Measurements from ENCODE around the gene MYO5C.

DNA sequence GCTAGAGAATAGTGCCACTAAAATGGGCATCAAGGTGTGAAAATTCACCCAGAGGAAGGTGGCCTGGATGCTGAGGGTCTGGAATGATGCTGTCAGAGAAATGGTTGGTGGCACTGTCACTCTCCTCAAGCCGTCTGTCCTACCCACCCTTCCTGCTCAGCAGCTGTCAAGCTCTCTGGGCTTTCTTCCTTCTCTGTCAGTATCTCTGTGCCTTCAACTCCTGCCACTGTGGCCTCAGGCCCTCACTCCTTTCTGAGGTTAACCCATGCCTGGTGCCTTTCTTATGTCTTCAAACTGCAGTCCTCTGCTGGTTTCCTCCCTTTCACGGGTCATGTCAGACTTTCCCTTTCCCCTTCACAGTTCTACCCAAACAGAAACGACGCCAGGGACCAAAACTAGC is 4.4 kb downstream of the MYO5C start:
- TF ChIP-seq, protein P1, sequence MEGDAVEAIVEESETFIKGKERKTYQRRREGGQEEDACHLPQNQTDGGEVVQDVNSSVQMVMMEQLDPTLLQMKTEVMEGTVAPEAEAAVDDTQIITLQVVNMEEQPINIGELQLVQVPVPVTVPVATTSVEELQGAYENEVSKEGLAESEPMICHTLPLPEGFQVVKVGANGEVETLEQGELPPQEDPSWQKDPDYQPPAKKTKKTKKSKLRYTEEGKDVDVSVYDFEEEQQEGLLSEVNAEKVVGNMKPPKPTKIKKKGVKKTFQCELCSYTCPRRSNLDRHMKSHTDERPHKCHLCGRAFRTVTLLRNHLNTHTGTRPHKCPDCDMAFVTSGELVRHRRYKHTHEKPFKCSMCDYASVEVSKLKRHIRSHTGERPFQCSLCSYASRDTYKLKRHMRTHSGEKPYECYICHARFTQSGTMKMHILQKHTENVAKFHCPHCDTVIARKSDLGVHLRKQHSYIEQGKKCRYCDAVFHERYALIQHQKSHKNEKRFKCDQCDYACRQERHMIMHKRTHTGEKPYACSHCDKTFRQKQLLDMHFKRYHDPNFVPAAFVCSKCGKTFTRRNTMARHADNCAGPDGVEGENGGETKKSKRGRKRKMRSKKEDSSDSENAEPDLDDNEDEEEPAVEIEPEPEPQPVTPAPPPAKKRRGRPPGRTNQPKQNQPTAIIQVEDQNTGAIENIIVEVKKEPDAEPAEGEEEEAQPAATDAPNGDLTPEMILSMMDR (conservative IDR thresholded peaks at IDR 0.05), result no peak
- TF ChIP-seq ZFX (IDR thresholded peaks at IDR 0.05), result no peak
